HEK293 (cell line): ENCODE results near the gene SHOC2.

Experiments
- CTCF ChIA-PET: fragments of 350-600 bp; formaldehyde crosslinking; extraction: SDS; loops from one replicate; lab custom pipeline; 2021; ENCODE audit warnings: antibody characterized with exemption; lab: Yijun Ruan, JAX
- POLR2A ChIA-PET: fragments of 300-600 bp; formaldehyde crosslinking; extraction: SDS; loops from one replicate; lab custom pipeline; 2020; ENCODE audit warnings: antibody characterized with exemption, inconsistent platforms; lab: Yijun Ruan, JAX
- H3K27ac ChIP-seq: fragments of 200-500 bp; sonication (Bioruptor generic); 2 replicates; pipeline ENCODE4 v1.5.1; 2014; ENCODE audit warnings: low read depth, low read length, control low read depth, inconsistent platforms; ENCODE audit errors: extremely low read depth
- H3K36me3 ChIP-seq, 2 experiments: fragments of 200-500 bp in 1 of 2; sonication (Bioruptor generic) in 1 of 2; 1 replicate in 1 of 2; 2 replicates in 1 of 2; pipeline ENCODE4 v1.5.1; 2014 to 2017; ENCODE audit warnings: inconsistent platforms in 2 of 2, low read length in 2 of 2; ENCODE audit not compliant: control insufficient read depth in 2 of 2, insufficient read depth in 1 of 2
- H3K4me1 ChIP-seq: fragments of 200-500 bp; sonication (Bioruptor generic); 2 replicates; pipeline ENCODE4 v1.5.1; 2014; ENCODE audit warnings: mild to moderate bottlenecking, low read length, inconsistent platforms; ENCODE audit not compliant: control insufficient read depth, insufficient read depth
- H3K4me3 ChIP-seq: 2 replicates; pipeline ENCODE4 v1.5.1; 2011; ENCODE audit warnings: low read depth, mild to moderate bottlenecking, control low read depth, low read length, moderate library complexity
- H3K9me3 ChIP-seq: fragments of 200-500 bp; sonication (Bioruptor generic); 2 replicates; pipeline ENCODE4 v1.5.1; 2014; ENCODE audit warnings: low read depth, low read length, inconsistent platforms; ENCODE audit not compliant: control insufficient read depth, insufficient read depth
- ATF2 ChIP-seq: fragments of 450-650 bp; formaldehyde crosslinking; IDR thresholded peaks from 2 replicates; pipeline ENCODE4 v1.5.1; 2016; ENCODE audit warnings: missing biosample characterization, missing genetic modification characterization, low read depth
- BCL11A ChIP-seq: fragments of 450-650 bp; formaldehyde crosslinking; IDR thresholded peaks from 2 replicates; pipeline ENCODE4 v1.5.1; 2016; ENCODE audit warnings: low read depth, missing biosample characterization, missing genetic modification characterization
- EGR2 ChIP-seq: fragments of 450-650 bp; formaldehyde crosslinking; IDR thresholded peaks from 2 replicates; pipeline ENCODE4 v1.5.1; 2016; ENCODE audit warnings: low read depth, missing biosample characterization, missing genetic modification characterization
- GLI2 ChIP-seq: fragments of 450-650 bp; formaldehyde crosslinking; IDR thresholded peaks from 2 replicates; pipeline ENCODE4; 2017; ENCODE audit warnings: missing biosample characterization, missing genetic modification characterization, low read depth, borderline replicate concordance
- GLI4 ChIP-seq: fragments of 450-650 bp; formaldehyde crosslinking; IDR thresholded peaks from 2 replicates; pipeline ENCODE4 v1.5.1; 2016; ENCODE audit warnings: missing biosample characterization, missing genetic modification characterization
- GLIS1 ChIP-seq: fragments of 450-650 bp; formaldehyde crosslinking; IDR thresholded peaks from 2 replicates; pipeline ENCODE4 v1.5.1; 2016; ENCODE audit warnings: missing biosample characterization, missing genetic modification characterization
- IKZF3 ChIP-seq: fragments of 450-650 bp; IDR thresholded peaks from 2 replicates; pipeline ENCODE4 v1.5.0; 2018; ENCODE audit warnings: missing biosample characterization, mild to moderate bottlenecking, missing genetic modification characterization, moderate library complexity
- INSM2 ChIP-seq: fragments of 450-650 bp; formaldehyde crosslinking; IDR thresholded peaks from 2 replicates; pipeline ENCODE4 v1.5.1; 2016; ENCODE audit warnings: missing biosample characterization, missing genetic modification characterization
- PRDM6 ChIP-seq: fragments of 450-650 bp; formaldehyde crosslinking; IDR thresholded peaks from 2 replicates; pipeline ENCODE4 v1.5.1; 2017; ENCODE audit warnings: missing biosample characterization, missing genetic modification characterization
- SCRT2 ChIP-seq: fragments of 450-650 bp; formaldehyde crosslinking; IDR thresholded peaks from 2 replicates; pipeline ENCODE4 v1.5.1; 2016; ENCODE audit warnings: missing biosample characterization, missing genetic modification characterization
- ZEB2 ChIP-seq: fragments of 450-650 bp; formaldehyde crosslinking; IDR thresholded peaks from 2 replicates; pipeline ENCODE4 v1.5.1; 2016; ENCODE audit warnings: missing biosample characterization, missing genetic modification characterization
- ZNF133 ChIP-seq: fragments of 450-650 bp; formaldehyde crosslinking; IDR thresholded peaks from 2 replicates; pipeline ENCODE4 v1.5.1; 2016; ENCODE audit warnings: missing biosample characterization, missing genetic modification characterization
- ZNF169 ChIP-seq: fragments of 450-650 bp; formaldehyde crosslinking; IDR thresholded peaks from 2 replicates; pipeline ENCODE4 v1.5.1; 2016; ENCODE audit warnings: missing biosample characterization, missing genetic modification characterization
- ZNF2 ChIP-seq: fragments of 450-650 bp; formaldehyde crosslinking; IDR thresholded peaks from 2 replicates; pipeline ENCODE4 v1.5.1; 2016; ENCODE audit warnings: missing biosample characterization, missing genetic modification characterization
- ZNF214 ChIP-seq: fragments of 450-650 bp; formaldehyde crosslinking; IDR thresholded peaks from 2 replicates; pipeline ENCODE4 v1.5.1; 2017; ENCODE audit warnings: missing biosample characterization, mild to moderate bottlenecking, missing genetic modification characterization, borderline replicate concordance
- ZNF248 ChIP-seq: fragments of 450-650 bp; formaldehyde crosslinking; IDR thresholded peaks from 2 replicates; pipeline ENCODE4 v1.5.1; 2017; ENCODE audit warnings: missing biosample characterization, missing genetic modification characterization
- ZNF266 ChIP-seq: fragments of 450-650 bp; formaldehyde crosslinking; IDR thresholded peaks from 2 replicates; pipeline ENCODE4 v1.5.1; 2016; ENCODE audit warnings: missing biosample characterization, missing genetic modification characterization, low read depth
- ZNF280C ChIP-seq: fragments of 450-650 bp; formaldehyde crosslinking; IDR thresholded peaks from 2 replicates; pipeline ENCODE4 v1.5.1; 2016; ENCODE audit warnings: missing biosample characterization, missing genetic modification characterization
- ZNF292 ChIP-seq: fragments of 450-650 bp; formaldehyde crosslinking; IDR thresholded peaks from 2 replicates; pipeline ENCODE4 v1.5.1; 2016; ENCODE audit warnings: low read depth, missing biosample characterization, missing genetic modification characterization, borderline replicate concordance
- ZNF366 ChIP-seq: fragments of 450-650 bp; formaldehyde crosslinking; conservative IDR thresholded peaks from 2 replicates; pipeline ENCODE4 v1.5.1; 2016; ENCODE audit warnings: missing biosample characterization, missing genetic modification characterization
- ZNF391 ChIP-seq: fragments of 450-650 bp; formaldehyde crosslinking; IDR thresholded peaks from 2 replicates; pipeline ENCODE4 v1.5.1; 2016; ENCODE audit warnings: low read depth, missing biosample characterization, missing genetic modification characterization, borderline replicate concordance
- ZNF433 ChIP-seq: fragments of 450-650 bp; formaldehyde crosslinking; IDR thresholded peaks from 2 replicates; pipeline ENCODE4 v1.5.1; 2016; ENCODE audit warnings: missing biosample characterization, missing genetic modification characterization, low read depth
- ZNF558 ChIP-seq: fragments of 450-650 bp; formaldehyde crosslinking; IDR thresholded peaks from 2 replicates; pipeline ENCODE4 v1.5.1; 2016; ENCODE audit warnings: missing biosample characterization, missing genetic modification characterization
- ZNF580 ChIP-seq: fragments of 450-650 bp; formaldehyde crosslinking; IDR thresholded peaks from 2 replicates; pipeline ENCODE4 v1.5.1; 2016; ENCODE audit warnings: missing biosample characterization, missing genetic modification characterization
- ZNF623 ChIP-seq: fragments of 450-650 bp; formaldehyde crosslinking; IDR thresholded peaks from 2 replicates; pipeline ENCODE4 v1.5.1; 2016; ENCODE audit warnings: missing biosample characterization, missing genetic modification characterization
- ZNF670 ChIP-seq: fragments of 450-650 bp; formaldehyde crosslinking; IDR thresholded peaks from 2 replicates; pipeline ENCODE4 v1.5.1; 2016; ENCODE audit warnings: missing biosample characterization, missing genetic modification characterization, low read depth
- ZNF777 ChIP-seq: fragments of 450-650 bp; formaldehyde crosslinking; IDR thresholded peaks from 2 replicates; pipeline ENCODE4 v1.5.1; 2017; ENCODE audit warnings: missing biosample characterization, missing genetic modification characterization, borderline replicate concordance
- ZNF792 ChIP-seq: fragments of 450-650 bp; formaldehyde crosslinking; IDR thresholded peaks from 2 replicates; pipeline ENCODE4 v1.5.1; 2016; ENCODE audit warnings: missing biosample characterization, missing genetic modification characterization

SHOC2 gene

GRCh38 chr10:110919971-110920881, 822 bp downstream of the SHOC2 start (continued):
- TF ChIP-seq ZNF777 (tag by site-specific recombination) (0 out of 2 replicates have a peak, but pooled peaks have one; percentile 19), ZNF580 (tag by site-specific recombination) (no peak), EGR2 (tag by site-specific recombination) (no peak), PRDM6 (no peak), ZNF133 (tag by site-specific recombination) (no peak), ZNF292 (tag by site-specific recombination) (no peak), ZNF623 (tag by site-specific recombination) (no peak; the same call in 1 of the 2 replicates), ZEB2 (tag by site-specific recombination) (peak; percentile 61; the same call in 1 of the 2 replicates), ZNF558 (tag by site-specific recombination) (no peak), IKZF3 (tag by site-specific recombination) (0 out of 2 replicates have a peak, but pooled peaks have one; percentile 50), SCRT2 (tag by site-specific recombination) (peak; percentile 72), ZNF366 (tag by site-specific recombination) (peak; percentile 96), ZNF391 (tag by site-specific recombination) (no peak), ZNF433 (tag by site-specific recombination) (no peak), ZNF280C (tag by site-specific recombination) (no peak), ZNF266 (no peak), BCL11A (tag by site-specific recombination) (no peak), GLI4 (no peak), INSM2 (tag by site-specific recombination) (no peak)

- TF ChIP-seq GLIS1 (tag by site-specific recombination) (no peak), ATF2 (tag by site-specific recombination) (no peak), ZNF2 (tag by site-specific recombination) (no peak), ZNF792 (tag by site-specific recombination) (no peak), GLI2 (no peak), ZNF169 (tag by site-specific recombination) (no peak), ZNF214 (no peak), ZNF670 (tag by site-specific recombination) (no peak), ZNF248 (tag by site-specific recombination) (no peak)
- ChIA-PET POLR2A (no interaction called here), CTCF (no interaction called here)
- H3K9me3 ChIP-seq = no peaks in the 10 kb centered on the region
- peaks cover 17% of the 10 kb centered on the region for H3K4me1 ChIP-seq
- no peak overlapping the region for H3K27ac ChIP-seq
- no peak overlapping the region for H3K4me3 ChIP-seq
- no peaks in the 10 kb centered on the region for H3K36me3 ChIP-seq
Observed at GRCh38 chr10:110923856-110924493, 4.6 kb downstream of the SHOC2 start.
